ENCODE measurements around the gene PTPRG.

- TF ChIP-seq, protein P1, sequence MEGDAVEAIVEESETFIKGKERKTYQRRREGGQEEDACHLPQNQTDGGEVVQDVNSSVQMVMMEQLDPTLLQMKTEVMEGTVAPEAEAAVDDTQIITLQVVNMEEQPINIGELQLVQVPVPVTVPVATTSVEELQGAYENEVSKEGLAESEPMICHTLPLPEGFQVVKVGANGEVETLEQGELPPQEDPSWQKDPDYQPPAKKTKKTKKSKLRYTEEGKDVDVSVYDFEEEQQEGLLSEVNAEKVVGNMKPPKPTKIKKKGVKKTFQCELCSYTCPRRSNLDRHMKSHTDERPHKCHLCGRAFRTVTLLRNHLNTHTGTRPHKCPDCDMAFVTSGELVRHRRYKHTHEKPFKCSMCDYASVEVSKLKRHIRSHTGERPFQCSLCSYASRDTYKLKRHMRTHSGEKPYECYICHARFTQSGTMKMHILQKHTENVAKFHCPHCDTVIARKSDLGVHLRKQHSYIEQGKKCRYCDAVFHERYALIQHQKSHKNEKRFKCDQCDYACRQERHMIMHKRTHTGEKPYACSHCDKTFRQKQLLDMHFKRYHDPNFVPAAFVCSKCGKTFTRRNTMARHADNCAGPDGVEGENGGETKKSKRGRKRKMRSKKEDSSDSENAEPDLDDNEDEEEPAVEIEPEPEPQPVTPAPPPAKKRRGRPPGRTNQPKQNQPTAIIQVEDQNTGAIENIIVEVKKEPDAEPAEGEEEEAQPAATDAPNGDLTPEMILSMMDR (conservative IDR thresholded peaks at IDR 0.05; ENCODE audit: low read depth in 2 of 2) = no peak
- TF ChIP-seq, protein P2, sequence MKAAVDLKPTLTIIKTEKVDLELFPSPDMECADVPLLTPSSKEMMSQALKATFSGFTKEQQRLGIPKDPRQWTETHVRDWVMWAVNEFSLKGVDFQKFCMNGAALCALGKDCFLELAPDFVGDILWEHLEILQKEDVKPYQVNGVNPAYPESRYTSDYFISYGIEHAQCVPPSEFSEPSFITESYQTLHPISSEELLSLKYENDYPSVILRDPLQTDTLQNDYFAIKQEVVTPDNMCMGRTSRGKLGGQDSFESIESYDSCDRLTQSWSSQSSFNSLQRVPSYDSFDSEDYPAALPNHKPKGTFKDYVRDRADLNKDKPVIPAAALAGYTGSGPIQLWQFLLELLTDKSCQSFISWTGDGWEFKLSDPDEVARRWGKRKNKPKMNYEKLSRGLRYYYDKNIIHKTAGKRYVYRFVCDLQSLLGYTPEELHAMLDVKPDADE (IDR thresholded peaks at IDR 0.05) = no peak
- TF ChIP-seq EZH2 (IDR thresholded peaks at IDR 0.05; ENCODE audit: low read depth, unreplicated experiment) = no peak
Observed at GRCh38 chr3:62343755-62344154, 782.4 kb downstream of the PTPRG start.

Data from GM23338 (cell line).